Stimulated activated CD4-positive, alpha-beta T cell treated with anti-CD3 and anti-CD28 coated beads, Interleukin-15, amount 100 ng/mL, for 48 hours (primary cell): ENCODE data around the gene EIPR1.

Experiments
- DNase-seq, 2 donors: peaks; one replicate each; pipeline ENCODE4 v3.0.0-alpha.2; 2020; ENCODE audit warnings: low read depth in 2 of 2

The EIPR1 gene

GRCh38 chr2:3267869-3268704 lies 109.5 kb downstream of the EIPR1 start:
- no peak for DNase-seq

GRCh38 chr2:3266925-3267867 lies 110.4 kb downstream of the EIPR1 start:
- DNase-seq: no peak

GRCh38 chr2:3265981-3266924 lies 111.4 kb downstream of the EIPR1 start:
- DNase-seq: no peak

- DNase-seq: no peak
These were observed 112.1 kb downstream of the EIPR1 start for GRCh38 chr2:3265471-3265870.

GRCh38 chr2:3264010-3264744 lies 113.4 kb downstream of the EIPR1 start:
- DNase-seq: no peak

- no peak for DNase-seq
These were observed 114.1 kb downstream of the EIPR1 start for GRCh38 chr2:3263487-3263886.

GRCh38 chr2:3262437-3263388 lies 114.9 kb downstream of the EIPR1 start:
- DNase-seq: no peak

- DNase-seq: no peak
These were observed 116.1 kb downstream of the EIPR1 start for GRCh38 chr2:3261511-3261910.

GRCh38 chr2:3260959-3261358 lies 116.7 kb downstream of the EIPR1 start:
- DNase-seq: no peak

GRCh38 chr2:3257826-3258225 lies 119.8 kb downstream of the EIPR1 start:
- DNase-seq: no peak

GRCh38 chr2:3257166-3257565 lies 120.5 kb downstream of the EIPR1 start:
- no peak for DNase-seq

GRCh38 chr2:3256605-3257004 lies 121.0 kb downstream of the EIPR1 start:
- DNase-seq: no peak

- no peak for DNase-seq
These were observed 121.5 kb downstream of the EIPR1 start for GRCh38 chr2:3256157-3256556.

GRCh38 chr2:3254442-3254941 lies 123.1 kb downstream of the EIPR1 start:
- DNase-seq: no peak

- no peak for DNase-seq
These were observed 123.6 kb downstream of the EIPR1 start for GRCh38 chr2:3253913-3254441.

GRCh38 chr2:3251946-3252345 lies 125.7 kb downstream of the EIPR1 start:
- DNase-seq: no peak

- no peak for DNase-seq
These were observed 128.1 kb downstream of the EIPR1 start for GRCh38 chr2:3249476-3249962.

GRCh38 chr2:3248754-3249475 lies 128.7 kb downstream of the EIPR1 start:
- no peak for DNase-seq
